Endothelial cell of umbilical vein (primary cell): ENCODE results near the gene CPB1. TPM values are rescaled to one million over a fixed set of nuclear protein-coding genes. Genes with fewer than 3 reads are reported as not detected.

Experiments
- BruUV-seq: library from RNA; stranded (reverse); fragments of 400-500 nt; replicated peaks from 2 replicates; lab custom pipeline; 2021; lab: Mats Ljungman, UMichigan
- CTCF ChIA-PET: fragments of 300-600, 350-600 bp; sonication (Branson Sonifier 250); formaldehyde crosslinking; loops from one replicate; lab custom pipeline; 2021; ENCODE audit warnings: antibody characterized with exemption, inconsistent platforms; lab: Charles Lee
- POLR2A ChIA-PET: fragments of 300-600, 350-600 bp; sonication (Branson Sonifier 250); formaldehyde crosslinking; loops from one replicate; lab custom pipeline; 2021; ENCODE audit warnings: antibody characterized with exemption, inconsistent platforms; lab: Charles Lee
- DNase-seq: peaks from one replicate; pipeline ENCODE4 v3.0.0-alpha.2; 2011; ENCODE audit warnings: low read depth, low spot score
- FAIRE-seq: peaks from 2 replicates; lab custom pipeline; 2011; peaks lifted over from hg19 to GRCh38; lab: Jason Lieb, UNC
- H2AFZ ChIP-seq: 2 replicates; pipeline ENCODE4 v1.6.0; 2012; ENCODE audit warnings: low read depth, low read length, control low read depth, inconsistent platforms
- H3K27ac ChIP-seq: 2 replicates; pipeline ENCODE4 v1.5.1; 2011; ENCODE audit warnings: low read depth, mild to moderate bottlenecking, control low read depth, low read length, moderate library complexity; ENCODE audit not compliant: insufficient read depth
- H3K27me3 ChIP-seq, 2 experiments: 2 replicates each; pipeline versions ENCODE4 v1.6.0 to v1.6.1; 2011; ENCODE audit warnings: low read length in 2 of 2, mixed read lengths in 1 of 2; ENCODE audit not compliant: control insufficient read depth in 2 of 2, insufficient read depth in 2 of 2
- H3K36me3 ChIP-seq, 2 experiments: 2 replicates in 1 of 2; 3 replicates in 1 of 2; pipeline ENCODE4 v1.5.1; 2011; ENCODE audit warnings: low read length in 2 of 2, mild to moderate bottlenecking in 1 of 2, moderate library complexity in 1 of 2; ENCODE audit not compliant: control insufficient read depth in 2 of 2, insufficient read depth in 2 of 2; ENCODE audit errors: extremely low read depth in 1 of 2
- H3K4me1 ChIP-seq: 3 replicates; pipeline ENCODE4 v1.5.1; 2011; ENCODE audit warnings: mild to moderate bottlenecking, low read length; ENCODE audit not compliant: control insufficient read depth, insufficient read depth; ENCODE audit errors: extremely low read depth
- H3K4me2 ChIP-seq: 2 replicates; pipeline ENCODE4 v1.6.1; 2011; ENCODE audit warnings: low read length, control low read depth, mixed read lengths; ENCODE audit not compliant: insufficient read depth
- H3K4me3 ChIP-seq, 3 experiments: fragments of 200-600 bp in 1 of 3; sonication (generic), shearing (Covaris generic) in 1 of 3; replicated peaks in 1 of 3; 2 replicates each; pipeline ENCODE4 v1.5.1; 2011 to 2016; ENCODE audit warnings: control low read depth in 3 of 3, low read length in 3 of 3, mild to moderate bottlenecking in 2 of 3, inconsistent platforms in 1 of 3, low read depth in 1 of 3, moderate library complexity in 1 of 3; ENCODE audit not compliant: insufficient read depth in 1 of 3
- H3K79me2 ChIP-seq: 2 replicates; pipeline ENCODE4 v1.6.0; 2012; ENCODE audit warnings: low read length, inconsistent platforms; ENCODE audit not compliant: control insufficient read depth, insufficient read depth
- H3K9ac ChIP-seq: replicated peaks from 2 replicates; pipeline ENCODE3; 2011; ENCODE audit warnings: low read length, control low read depth; ENCODE audit not compliant: insufficient read depth; ENCODE audit errors: extremely low read depth
- H3K9me1 ChIP-seq: replicated peaks from 3 replicates; pipeline ENCODE4 v1.6.0; 2011; ENCODE audit warnings: mild to moderate bottlenecking, low read length; ENCODE audit not compliant: control insufficient read depth, insufficient read depth; ENCODE audit errors: extremely low read depth
- H3K9me3 ChIP-seq: replicated peaks from 2 replicates; pipeline ENCODE4 v1.5.1; 2012; ENCODE audit warnings: low read length, inconsistent platforms; ENCODE audit not compliant: control insufficient read depth, insufficient read depth
- H4K20me1 ChIP-seq: replicated peaks from 2 replicates; pipeline ENCODE3; 2011; ENCODE audit warnings: mild to moderate bottlenecking, low read length; ENCODE audit not compliant: control insufficient read depth, insufficient read depth; ENCODE audit errors: extremely low read depth
- CTCF ChIP-seq, 2 donors: IDR thresholded peaks; 1 replicate in 1 of 2; 2 replicates in 1 of 2; pipeline ENCODE4 v1.5.1; 2011; ENCODE audit warnings: low read length in 2 of 2, mild to moderate bottlenecking in 2 of 2, moderate library complexity in 2 of 2, control low read depth in 1 of 2, inconsistent platforms in 1 of 2, low read depth in 1 of 2; ENCODE audit not compliant: insufficient read depth in 1 of 2; ENCODE audit errors: extremely low read depth in 1 of 2
- EZH2 ChIP-seq: IDR thresholded peaks from 2 replicates; pipeline ENCODE4 v1.6.1; 2012; ENCODE audit warnings: borderline replicate concordance, low read depth, mild to moderate bottlenecking, moderate library complexity, low read length, inconsistent platforms; ENCODE audit not compliant: severe bottlenecking
- FOS ChIP-seq: IDR thresholded peaks from 2 replicates; pipeline ENCODE4 v1.6.1; 2011; ENCODE audit warnings: mild to moderate bottlenecking, low read length, moderate library complexity, borderline replicate concordance; ENCODE audit not compliant: insufficient read depth
- GATA2 ChIP-seq: IDR thresholded peaks from 2 replicates; pipeline ENCODE4 v1.7.0; 2011; ENCODE audit warnings: low read depth, mild to moderate bottlenecking, moderate library complexity, mixed read lengths, low read length; ENCODE audit not compliant: insufficient read length, insufficient read depth
- JUN ChIP-seq: IDR thresholded peaks from 2 replicates; pipeline ENCODE4 v1.6.1; 2011; ENCODE audit warnings: borderline replicate concordance, low read depth; ENCODE audit not compliant: insufficient read length, insufficient read depth
- MYC ChIP-seq: IDR thresholded peaks from one replicate; pipeline ENCODE4 v1.6.1; 2011; ENCODE audit warnings: mild to moderate bottlenecking, low read depth, low read length
- POLR2A ChIP-seq: IDR thresholded peaks from 2 replicates; pipeline ENCODE4 v1.6.1; 2012; ENCODE audit warnings: low read depth, mild to moderate bottlenecking, control low read depth, low read length
- POLR2AphosphoS5 ChIP-seq: IDR thresholded peaks from 2 replicates; pipeline ENCODE4 v1.6.1; 2012; ENCODE audit warnings: low read depth, mild to moderate bottlenecking, control low read depth, low read length, moderate library complexity; ENCODE audit not compliant: insufficient read depth
- dilution Hi-C: fragments of 300-500 bp; cut with MboI; formaldehyde crosslinking; loops from one replicate; pipeline ENCODE4 v1.15.0; 2019; ENCODE audit warnings: low sequenced_read_pairs; ENCODE audit not compliant: extremely low pct_ligation_motif_present
- intact Hi-C: fragments of 100-400 bp; cut with micrococcal nuclease; formaldehyde crosslinking; loops from one replicate; pipeline ENCODE4 v1.10.0; 2022
- polyA plus RNA-seq, 4 experiments: library from polyadenylated mRNA; depleted of rRNA in 3 of 4; stranded (reverse) in 3 of 4; unstranded in 1 of 4; fragments of >200 nt; gene quantifications; 2 replicates each; pipeline versions ENCODE4 v1.2.1 to v1.2.3, GENCODE V29; 2011 to 2012; ENCODE audit warnings: missing spikeins in 1 of 4
- total RNA-seq: library from RNA; stranded (reverse); gene quantifications from 2 replicates; pipeline ENCODE4 v1.2.3, GENCODE V29; 2021
- TF ChIP-seq, protein P1 (sequence below): IDR thresholded peaks from 2 replicates; pipeline ENCODE4 v1.6.1; 2011; ENCODE audit not compliant: insufficient read depth, insufficient read length

CPB1 gene
- total and polyA plus RNA-seq, 2 donors (not counting 3 experiments of a cell fraction or from before 2014, with no cell fraction given), result not detected

DNA sequence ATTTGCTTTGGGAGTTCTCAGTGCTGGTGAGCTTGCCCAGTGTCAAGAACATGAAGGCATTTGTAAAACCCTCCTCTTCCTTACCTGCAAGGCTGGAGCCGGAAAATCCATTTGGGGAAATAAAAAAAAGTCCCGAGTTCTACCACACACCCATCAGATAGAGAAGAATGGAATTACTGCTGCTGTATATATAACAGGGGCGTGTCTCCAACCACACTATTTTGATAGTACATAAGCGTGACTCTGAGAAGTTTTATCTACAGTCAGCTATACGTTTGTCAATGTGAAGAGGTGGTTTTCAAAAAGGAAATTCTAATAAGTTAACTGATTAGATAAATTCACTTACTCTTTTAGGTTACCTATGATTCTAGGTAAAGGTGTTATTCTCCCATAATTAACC lies 36.2 kb downstream of the CPB1 start:
- Histone ChIP-seq H3K4me3 (no peak overlapping the region), H3K9me1 (no peaks in the 10 kb centered on the region), H3K27me3 (peaks cover 23 to 24% of the 10 kb centered on the region in 2 experiments), H3K4me2 (no peak overlapping the region), H3K79me2 (no peaks in the 10 kb centered on the region), H3K36me3 (no peaks in the 10 kb centered on the region), H3K9ac (no peak overlapping the region), H3K27ac (no peak overlapping the region), H4K20me1 (no peaks in the 10 kb centered on the region), H3K9me3 (no peaks in the 10 kb centered on the region), H3K4me1 (no peaks in the 10 kb centered on the region), H2AFZ (no peak overlapping the region)
- no TSS peak for BruUV-seq
- no peak for FAIRE-seq
- POLR2A ChIA-PET, result no interaction called here
- TF ChIP-seq POLR2AphosphoS5, result no peak
- TF ChIP-seq, protein P1, sequence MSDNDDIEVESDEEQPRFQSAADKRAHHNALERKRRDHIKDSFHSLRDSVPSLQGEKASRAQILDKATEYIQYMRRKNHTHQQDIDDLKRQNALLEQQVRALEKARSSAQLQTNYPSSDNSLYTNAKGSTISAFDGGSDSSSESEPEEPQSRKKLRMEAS, result no peak
- TF ChIP-seq GATA2, result no peak
- TF ChIP-seq JUN, result no peak
- no peak for TF ChIP-seq POLR2A
- no peak for TF ChIP-seq FOS
- no peak for TF ChIP-seq EZH2
- TF ChIP-seq MYC, result no peak
- TF ChIP-seq CTCF (IDR thresholded peaks at IDR 0.05; ENCODE audit: extremely low read depth in 1 of 2, insufficient read depth in 1 of 2, low read depth in 1 of 2, low read length in 2 of 2), result no peak
- dilution Hi-C loops, result no loop called here
- no peak for DNase-seq
- intact Hi-C loops, result loop anchor here (5.0 kb wide), 1 partner anchor 408 kb away; no protein-coding TSS in a partner anchor
- CTCF ChIA-PET, result interaction anchor here (2.2 to 5.1 kb wide), 3 partner anchors 80 to 483 kb away, joined by 11 to 181 read pairs (median 12); no protein-coding TSS in a partner anchor
